Hypothalamus (tissue), 51 donors: ENCODE results near the gene PPP2R1B.
A peak's percentile ranks its signal among the peaks of the same experiment; 100 is the strongest.

Experiments used
- DNase-seq, 51 donors: peaks; one replicate each; lab custom pipeline; 2025; lab: John Stamatoyannopoulos, UW

PPP2R1B gene

DNA sequence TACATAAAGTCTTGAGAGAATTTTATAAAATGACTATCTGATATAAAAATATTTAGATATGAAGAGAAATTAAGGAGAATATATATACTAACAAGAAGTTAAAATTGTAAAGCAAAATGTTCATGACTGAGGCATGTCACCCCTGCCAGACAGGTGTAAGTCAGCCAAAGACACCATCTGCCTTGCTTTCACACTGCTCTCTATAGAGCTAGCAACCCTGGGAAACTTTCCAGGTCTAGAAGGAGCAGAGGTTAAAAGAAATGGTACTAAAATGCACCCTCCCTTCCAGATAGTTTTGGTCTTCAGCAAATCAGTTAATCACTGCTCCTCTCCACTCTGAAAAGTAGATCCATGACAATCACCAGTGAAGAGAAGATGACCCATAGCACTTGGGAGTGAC lies 16.5 kb downstream of the PPP2R1B start:
- DNase-seq: no peak

DNA sequence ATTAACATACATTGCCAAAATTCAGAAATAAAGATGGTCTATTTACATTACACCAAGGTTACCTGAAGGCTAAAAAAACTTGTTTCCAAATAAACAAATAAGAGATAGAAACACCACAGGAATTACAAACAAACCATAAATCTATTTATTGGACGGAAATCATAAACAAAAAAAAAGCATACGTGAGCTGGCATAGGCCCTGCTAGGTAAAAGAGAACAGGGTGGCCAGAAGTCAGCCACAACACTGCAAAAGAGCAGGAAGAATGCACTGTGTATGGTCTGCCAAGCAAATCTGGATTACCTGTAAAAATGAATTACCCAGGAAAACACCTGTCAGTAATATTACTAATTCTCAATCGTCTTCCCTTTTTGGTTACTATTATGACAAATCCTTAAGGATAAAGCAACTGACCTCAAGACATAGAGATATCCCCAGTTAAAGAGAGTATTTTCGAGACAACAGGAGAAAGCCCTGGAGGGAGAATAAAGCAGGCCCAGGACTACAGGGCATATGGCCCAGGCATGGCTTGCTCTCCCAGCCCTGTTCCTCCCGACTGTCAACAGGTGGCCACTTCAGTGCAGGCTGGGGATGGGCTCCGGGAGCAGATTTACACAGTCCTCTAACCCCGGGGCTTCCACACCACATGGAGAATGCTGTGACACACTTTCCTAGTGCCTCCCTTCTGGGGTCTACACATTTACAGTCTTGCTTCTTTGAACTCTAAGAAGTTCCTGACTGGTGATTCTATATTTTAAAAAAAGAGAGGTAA lies 18.0 kb downstream of the PPP2R1B start:
- DNase-seq: no peak

DNA sequence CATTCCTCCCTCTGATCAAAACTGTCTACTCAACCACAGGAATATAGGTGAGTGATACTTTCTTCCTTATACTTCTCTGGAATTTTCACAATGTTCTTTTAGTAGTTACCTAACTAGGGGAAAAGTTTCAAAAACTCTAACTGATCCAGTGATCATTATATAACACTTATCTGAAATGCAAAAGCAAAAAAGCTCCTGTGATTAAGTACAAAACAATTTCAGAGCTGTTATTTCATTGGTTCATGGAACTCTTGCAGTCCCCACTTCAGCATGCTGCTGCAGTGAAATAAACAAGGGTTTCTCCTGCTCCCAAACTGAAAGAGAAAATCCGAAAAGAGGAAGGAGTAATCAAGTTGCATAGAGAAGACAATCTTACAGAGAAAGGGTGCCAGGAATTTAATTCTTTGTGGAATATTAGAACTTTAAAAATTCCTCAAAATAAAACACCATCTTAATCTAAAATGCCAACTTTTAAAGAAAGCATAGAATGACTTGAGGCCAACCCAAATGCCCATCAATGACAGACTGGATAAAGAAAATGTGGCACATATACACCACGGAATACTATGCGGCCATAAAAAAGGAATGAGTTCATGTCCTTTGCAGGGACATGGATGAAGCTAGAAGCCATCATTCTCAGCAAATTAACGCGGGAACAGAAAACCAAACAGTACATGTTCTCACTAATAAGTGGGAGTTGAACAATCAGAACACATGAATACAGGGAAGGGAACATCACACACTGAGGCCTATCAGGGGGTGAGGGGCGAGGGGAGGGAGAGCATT lies 20.3 kb downstream of the PPP2R1B start:
- no peak for DNase-seq

DNA sequence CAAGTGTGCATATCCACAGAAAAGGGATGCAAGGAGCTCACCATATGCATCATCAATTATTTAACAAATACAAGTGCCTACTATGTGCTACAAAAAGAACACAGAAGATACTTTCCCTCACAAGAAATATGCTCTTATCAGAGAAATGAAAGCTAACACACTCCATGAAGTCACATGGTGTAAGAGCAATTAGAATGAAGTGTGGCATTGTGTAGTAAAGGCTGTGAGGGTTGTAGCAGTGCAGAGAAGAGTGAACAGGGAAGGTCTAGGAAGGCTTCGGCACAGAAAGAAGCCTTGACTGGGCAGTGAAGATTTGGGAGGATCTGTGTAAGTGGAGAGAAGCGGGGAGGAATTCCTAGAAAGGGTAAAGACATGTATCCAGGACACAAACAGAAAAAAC lies 22.5 kb downstream of the PPP2R1B start:
- peak in 1 of 51 donors; percentile 34 for DNase-seq

DNA sequence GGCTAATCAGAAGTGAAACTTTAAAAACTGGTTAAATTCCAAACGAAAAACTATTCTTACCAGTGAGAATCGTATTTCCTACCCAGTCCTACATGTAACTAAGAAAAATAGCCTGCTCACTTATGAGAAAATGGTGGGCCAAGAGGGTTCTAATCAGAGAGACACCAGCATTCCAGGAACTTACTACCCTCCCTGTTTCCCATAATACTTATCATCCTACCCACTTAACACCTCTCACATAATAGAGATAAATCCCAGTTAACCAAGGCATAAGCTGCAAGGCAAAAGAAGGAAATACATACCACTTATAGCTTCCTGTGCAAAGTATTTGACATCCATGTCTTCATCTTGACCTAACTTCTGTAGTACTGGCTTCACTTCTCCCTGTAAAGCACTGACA lies 24.4 kb downstream of the PPP2R1B start:
- DNase-seq: no peak

DNA sequence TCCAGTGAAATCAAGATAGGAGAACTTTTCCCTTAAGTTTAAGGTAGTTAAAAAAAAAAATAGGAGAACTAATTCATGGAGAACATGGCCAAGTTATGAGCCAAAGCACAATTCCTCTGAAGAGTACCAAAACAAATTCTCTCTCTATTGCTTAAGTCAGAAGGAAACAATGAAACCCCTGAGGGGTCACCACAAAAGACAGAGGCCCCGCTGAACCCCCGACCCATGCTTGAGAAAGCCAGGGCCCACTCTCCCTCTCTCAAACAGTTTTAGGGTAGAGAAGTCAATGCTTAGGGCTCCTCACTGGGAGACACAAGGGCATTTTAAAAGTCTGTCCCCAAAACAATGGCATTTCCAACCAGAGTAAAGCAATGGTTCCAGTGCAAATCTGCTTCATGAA lies 26.9 kb downstream of the PPP2R1B start:
- DNase-seq: no peak

DNA sequence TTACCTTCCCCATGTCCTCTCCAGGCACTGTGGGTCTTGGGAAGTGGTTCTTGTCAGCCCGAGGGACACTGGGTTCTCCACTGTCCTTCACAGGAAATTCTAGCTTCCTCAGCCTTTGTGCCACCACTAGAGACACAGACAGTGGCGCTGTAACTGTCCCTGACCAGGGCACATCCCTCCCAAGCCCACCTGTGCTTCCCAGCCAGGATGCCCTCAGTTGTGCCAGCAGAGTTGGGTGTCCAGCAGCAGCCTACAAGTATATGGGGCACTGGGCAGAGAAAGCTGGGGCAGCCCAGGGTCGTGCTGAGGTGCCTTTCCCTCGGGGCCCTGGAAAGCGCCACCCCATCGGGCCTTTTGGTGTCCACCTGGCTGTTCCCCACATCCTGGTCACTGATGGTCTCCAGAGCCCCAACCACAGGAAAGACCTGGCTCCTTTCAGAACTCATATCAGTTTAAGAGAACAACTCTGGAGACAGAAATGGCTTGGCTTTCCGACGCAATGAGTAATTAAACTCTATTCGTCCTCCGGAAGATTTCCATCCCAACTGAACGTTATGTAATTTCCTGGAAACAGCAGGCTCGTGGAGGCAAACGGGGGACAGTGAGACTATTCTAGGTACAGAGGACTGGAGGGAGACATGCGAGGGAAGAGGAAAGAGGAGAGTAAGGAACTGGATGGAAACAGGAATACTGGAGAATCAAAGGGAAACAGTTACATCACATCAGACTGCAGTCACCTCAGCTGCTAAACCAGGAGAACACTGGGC lies 28.6 kb downstream of the PPP2R1B start:
- peak in 7 of 51 donors; percentile 19 to 63 (median 25) for DNase-seq

DNA sequence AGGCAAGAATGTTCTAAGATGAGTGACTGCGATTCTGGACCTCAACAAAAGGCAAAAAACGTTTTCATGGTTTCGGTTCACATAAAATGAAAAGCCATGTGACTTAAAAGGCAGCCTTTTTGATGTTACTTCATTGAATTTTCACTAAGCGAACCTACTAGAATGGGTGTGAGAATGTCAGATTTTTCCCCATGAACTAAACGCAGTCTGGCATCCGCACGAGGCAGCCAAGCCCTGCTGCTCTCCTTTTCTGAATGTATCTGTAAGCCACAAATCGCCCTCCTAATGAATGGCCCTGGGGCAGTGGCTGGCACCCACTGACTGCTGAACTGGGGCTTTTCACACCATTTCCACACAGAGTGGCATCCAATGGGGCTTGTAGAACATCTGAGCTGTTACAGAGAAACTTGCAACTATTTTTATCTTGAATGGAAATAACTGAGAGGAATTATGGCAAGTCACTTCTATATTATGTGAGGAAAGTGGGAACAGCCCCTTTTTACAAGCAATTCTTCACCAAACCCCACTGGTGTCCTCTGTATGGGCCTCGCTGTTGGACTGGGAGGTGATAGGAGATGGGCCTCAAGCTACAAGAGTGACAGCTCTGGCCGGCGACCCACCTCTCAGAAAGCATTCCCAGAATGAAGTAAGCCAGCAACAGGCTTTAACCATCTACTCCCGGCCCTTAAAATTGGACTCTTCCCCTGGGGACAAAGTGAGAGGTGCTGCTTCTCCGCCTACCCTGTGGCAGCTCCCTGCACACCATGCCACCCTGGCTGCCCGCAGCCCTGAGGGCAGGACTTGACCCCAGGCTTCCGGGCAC lies 29.4 kb downstream of the PPP2R1B start:
- peak in 8 of 51 donors; percentile 16 to 74 (median 24) for DNase-seq

DNA sequence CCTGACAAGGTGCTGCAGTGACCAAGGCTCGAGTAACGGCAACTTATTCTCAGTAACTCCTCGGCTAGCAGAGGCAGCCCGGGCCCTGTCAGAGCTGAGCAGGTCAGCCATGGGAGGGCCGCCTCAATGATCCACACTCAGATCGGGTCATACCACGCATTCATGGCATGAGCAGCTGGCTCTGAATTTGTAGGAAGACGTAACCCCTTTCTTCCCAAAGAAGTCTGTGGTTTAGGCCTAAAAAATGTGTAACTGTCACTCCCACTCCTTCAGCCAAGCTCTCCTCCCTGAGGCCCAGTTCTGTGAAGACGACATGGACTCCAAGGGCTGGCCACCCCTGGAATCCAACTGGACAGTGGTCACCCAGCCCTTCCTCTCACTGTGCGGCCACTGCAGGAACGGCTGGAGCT lies 30.0 kb downstream of the PPP2R1B start:
- peak in 10 of 51 donors; percentile 33 to 79 (median 52) for DNase-seq

DNA sequence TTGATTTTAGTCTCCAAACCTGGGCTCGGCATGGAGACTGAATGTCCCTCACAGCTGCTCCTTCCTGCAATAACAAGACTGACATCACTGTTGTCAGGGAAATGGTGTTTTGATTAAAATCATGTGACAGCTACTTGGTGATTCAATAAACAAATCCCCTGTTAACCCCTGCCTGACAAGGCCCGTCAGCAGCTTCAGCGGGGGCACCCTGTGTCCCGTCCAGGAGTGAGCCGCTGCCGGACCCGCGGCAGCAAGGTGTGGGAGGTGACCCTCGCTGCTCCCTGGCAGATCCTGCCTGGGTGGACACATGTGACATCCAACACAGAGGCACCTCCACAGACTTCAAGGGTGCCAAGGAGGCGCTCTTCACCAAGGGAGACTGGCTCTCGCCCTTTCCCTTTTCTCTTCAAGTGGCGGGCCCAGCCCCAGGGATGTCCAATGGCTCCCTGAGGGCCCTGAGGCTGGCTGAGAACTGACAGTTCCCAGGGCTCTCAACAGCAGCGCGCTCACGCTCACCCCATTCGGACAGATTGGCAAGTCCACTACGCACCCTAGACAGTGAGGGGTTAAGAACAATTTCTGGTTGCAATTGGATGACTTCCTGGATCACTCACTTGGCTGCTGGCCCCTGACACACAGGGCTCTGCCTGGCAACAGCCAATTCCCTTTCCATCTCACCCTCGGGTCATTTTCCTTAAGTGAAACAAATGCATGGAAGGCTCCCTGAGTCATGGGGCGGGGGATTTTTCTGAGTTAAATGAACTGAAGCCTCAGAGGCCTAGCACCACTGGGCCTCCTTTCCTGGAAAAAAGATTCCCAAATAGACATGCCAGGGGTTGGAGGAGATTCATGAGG lies 30.7 kb downstream of the PPP2R1B start:
- DNase-seq: peak in 48 of 51 donors; percentile 40 to 97 (median 82)

DNA sequence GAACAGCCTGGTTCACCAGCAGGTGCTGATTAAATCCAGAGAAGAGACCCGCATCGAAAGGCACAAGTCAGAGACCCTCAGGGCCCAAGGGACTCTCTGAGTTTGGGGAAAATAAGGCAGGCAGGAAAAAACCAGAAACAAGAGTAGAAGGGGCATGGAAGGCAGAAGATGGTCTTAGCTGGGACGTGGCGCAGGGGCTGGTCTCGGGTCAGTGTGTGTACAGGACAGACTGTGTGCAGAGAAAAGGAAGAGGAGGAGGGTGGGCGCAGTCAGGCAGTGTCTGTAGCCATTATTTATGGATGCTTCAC lies 31.3 kb downstream of the PPP2R1B start:
- DNase-seq: peak in 4 of 51 donors; percentile 46 to 83 (median 60)

DNA sequence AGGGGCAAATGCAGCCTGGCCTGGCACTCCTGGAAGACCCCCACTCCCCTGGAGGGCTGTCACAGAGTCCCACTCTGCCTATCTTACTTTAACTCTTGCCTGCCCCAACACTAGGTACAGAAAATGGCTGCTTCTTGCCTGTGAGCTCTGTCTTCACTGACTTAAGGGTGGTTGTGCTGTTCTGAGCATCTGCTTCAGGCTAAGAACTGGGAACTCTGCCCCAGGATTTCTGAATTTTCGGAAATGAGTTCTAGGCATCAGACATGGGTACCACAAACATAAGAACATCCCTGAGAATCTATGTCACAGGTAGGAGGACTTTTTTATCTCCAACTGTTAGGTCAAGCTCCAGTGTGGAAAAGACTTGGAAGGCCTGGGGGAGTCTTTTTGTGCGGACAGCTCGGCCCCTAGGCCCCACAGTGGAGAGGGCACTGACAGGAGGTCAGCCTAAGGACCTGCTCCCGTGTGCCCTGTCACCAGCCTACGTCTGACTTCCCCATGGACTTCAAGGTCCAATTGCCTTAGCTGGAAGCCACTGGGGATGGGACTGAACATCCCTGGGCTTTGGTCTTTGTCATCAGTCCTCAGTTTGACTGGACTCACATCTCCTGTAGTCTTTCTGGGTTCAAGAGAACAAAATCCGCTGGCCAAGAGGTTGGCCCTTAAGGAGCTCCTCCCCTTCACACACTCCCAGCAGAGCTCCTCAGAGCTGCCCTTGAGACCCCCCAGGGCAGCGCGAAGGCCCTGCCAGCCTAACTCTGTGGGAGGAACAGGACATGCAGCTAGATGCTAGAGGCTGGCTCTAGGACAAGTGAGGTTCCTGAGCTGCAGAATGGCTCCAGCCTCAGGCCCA lies 31.9 kb downstream of the PPP2R1B start:
- DNase-seq: peak in 5 of 51 donors; percentile 50 to 79 (median 62)

DNA sequence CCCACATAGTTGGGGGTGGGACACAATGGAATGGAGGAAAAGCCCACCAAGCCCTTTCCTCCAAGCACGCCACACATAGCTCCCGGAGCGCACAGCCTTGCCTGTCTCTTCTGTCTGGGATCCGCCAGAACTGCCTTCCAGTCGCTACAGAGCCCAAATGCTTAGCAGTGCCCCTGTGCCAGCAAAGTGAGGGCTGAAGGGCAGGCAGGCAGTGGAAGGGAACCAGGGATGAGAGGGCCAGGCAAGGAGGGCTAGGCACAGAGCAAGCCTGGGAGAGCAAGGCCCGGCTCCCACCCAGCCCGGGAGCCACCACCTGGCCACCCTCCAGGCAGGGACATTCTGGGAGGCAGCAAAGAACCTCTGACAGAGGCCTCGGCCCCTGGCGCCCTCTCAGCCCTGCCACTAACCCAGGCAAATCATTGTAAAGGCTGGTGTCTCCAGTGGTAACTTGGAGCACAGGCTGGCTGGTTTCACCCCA lies 32.5 kb downstream of the PPP2R1B start:
- DNase-seq: peak in 16 of 51 donors; percentile 23 to 78 (median 46)

DNA sequence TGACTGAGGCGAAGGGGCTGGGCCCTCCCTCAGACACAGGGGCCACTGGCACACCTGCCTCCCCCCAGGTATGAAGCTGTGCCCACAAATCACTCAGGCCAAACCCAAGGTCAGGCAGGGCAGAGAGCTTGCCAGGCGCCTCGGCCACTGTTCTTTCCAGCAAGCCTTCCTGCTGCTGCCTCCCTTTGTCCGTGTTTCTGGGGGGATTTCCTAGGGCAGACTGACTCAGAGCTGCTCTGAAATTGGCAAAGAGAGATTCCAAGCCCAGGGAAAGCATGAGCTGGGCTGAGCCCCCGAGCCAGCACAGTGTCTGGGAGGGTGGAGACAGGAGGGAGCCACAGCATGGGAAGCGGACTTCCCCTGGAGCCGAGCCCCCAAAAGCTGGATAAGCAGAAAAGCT lies 33.2 kb downstream of the PPP2R1B start:
- peak in 16 of 51 donors; percentile 21 to 70 (median 48) for DNase-seq

DNA sequence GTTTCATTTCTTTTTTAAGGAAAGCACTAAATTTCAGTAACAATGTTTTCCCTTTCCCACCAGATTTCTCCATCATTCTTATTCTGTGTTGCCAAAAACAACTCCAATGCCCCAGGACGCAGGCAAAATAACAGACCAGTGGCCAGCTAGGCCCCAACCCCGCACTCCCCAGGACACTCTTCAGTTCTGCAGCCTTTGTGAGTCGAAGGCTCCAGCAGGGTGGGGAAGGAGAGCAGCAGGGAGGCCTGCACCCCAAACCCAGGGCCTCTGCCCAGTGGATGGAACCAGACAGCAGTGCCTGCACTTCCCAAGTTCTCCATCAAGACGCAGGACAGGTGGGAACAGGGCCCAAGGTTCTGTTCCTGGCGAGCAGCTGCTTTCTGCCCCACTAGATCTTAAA lies 34.4 kb downstream of the PPP2R1B start:
- peak in 2 of 51 donors; percentile 38 to 48 for DNase-seq

DNA sequence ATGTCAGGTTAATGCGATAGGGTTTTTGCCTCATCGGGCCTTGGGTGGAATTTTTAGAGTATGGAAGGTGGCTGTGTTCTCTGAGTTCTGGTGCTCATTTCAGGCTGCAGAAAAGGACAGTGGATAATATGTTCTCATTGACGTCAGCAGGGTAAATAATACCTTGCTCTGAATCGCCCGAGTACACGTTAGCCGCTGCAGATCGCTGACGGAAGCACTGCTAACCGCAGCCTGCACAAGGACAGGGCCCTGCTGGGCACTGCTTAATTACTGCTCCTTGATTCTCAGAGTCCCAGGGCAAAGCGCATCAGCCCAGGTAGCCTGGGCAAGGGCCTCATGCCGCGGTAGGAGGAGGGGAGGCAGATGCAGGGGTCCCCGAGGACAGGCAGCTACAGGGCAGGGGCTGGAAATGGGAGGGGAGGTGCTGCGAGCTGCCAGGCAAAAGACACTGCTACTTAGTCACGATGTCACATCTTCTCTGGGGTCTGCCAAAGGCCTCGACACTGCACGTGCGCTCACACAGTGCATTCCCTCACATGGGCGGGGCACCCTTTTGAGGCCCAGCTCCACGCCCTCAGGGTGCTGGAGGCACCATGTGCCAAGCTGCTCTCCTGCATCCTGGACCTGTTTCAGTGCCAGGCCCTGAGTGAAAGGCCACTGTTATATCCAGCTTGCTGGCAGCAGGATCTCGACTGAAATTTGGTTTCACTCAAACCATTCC lies 35.2 kb downstream of the PPP2R1B start:
- peak in 20 of 51 donors; percentile 24 to 74 (median 46) for DNase-seq

DNA sequence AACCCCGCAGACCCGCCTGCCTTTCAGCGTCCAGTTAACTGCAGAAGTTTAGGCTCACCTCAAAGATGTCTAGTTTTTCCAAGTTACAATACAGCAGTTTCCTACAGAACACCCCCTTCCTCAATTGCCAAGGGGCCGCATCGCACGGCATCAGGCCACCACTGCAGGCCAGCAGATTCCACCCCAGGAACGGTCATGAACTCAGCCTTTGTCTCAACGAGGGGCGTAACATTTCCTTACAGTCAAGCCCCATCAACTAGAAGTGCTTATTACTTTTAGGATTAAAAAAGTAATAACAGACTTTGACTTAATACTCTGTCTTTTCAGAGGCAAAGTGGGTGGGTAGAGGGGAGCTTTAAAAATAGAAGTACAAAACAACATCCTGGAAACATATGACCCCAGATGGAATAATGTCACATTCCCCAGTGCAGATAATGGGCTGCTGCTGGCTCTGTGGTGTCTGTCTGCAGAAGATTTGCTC lies 36.3 kb downstream of the PPP2R1B start:
- peak in 2 of 51 donors; percentile 58 to 66 for DNase-seq
